Measurements from ENCODE around the gene GPR35. TPM values are rescaled to one million over a fixed set of nuclear protein-coding genes. Genes with fewer than 3 reads are reported as not detected.

GPR35 gene
- total RNA-seq, 1 experiment from 2014 or later: 1.3 TPM

- Histone ChIP-seq H3K9me3 (ENCODE audit: control insufficient read depth, insufficient read depth, low read depth, low read length) (no peaks in the 10 kb centered on the region), H3K36me3 (ENCODE audit: control insufficient read depth, insufficient read depth, low read length) (no peaks in the 10 kb centered on the region), H3K27me3 (ENCODE audit: control insufficient read depth, insufficient read depth, low read length) (peaks cover 18% of the 10 kb centered on the region), H3K27ac (ENCODE audit: low read length) (no peak overlapping the region), H3K4me3 (ENCODE audit: low read depth in 2 of 2, low read length in 2 of 2) (no peak overlapping the region), H3K4me1 (ENCODE audit: control insufficient read depth, insufficient read depth, low read length) (no peaks in the 10 kb centered on the region)
- in situ Hi-C loops (cut with HindIII; ENCODE audit: low pct_unique_long_range_greater_than_20kb, low sequenced_read_pairs): no loop called here
- intact Hi-C loops (cut with micrococcal nuclease; ENCODE audit: unreplicated experiment): no loop called here
- DNase-seq (ENCODE audit: low read depth, low spot score) (no peak), ATAC-seq (no peak)
- TF ChIP-seq POLR2AphosphoS5 (IDR thresholded peaks at IDR 0.05; ENCODE audit: low read depth, low read length): no peak
- no peak for TF ChIP-seq TCF7L2 (IDR thresholded peaks at IDR 0.05; ENCODE audit: low read depth, low read length)
- no peak for TF ChIP-seq REST (IDR thresholded peaks at IDR 0.05; ENCODE audit: insufficient read depth in 1 of 2, low read depth in 2 of 2, low read length in 1 of 2)
- no peak for TF ChIP-seq SIN3A (IDR thresholded peaks at IDR 0.05; ENCODE audit: borderline replicate concordance, insufficient read depth, low read depth, low read length)
- no peak for TF ChIP-seq CTCF (IDR thresholded peaks at IDR 0.05)
- POLR2A ChIA-PET: no interaction called here
- BruUV-seq (replicated peaks): no TSS peak
- CTCF ChIA-PET: no interaction called here
Measured at GRCh38 chr2:240650254-240650965, 25.1 kb downstream of the GPR35 start.

- in situ Hi-C loops (cut with HindIII; ENCODE audit: low pct_unique_long_range_greater_than_20kb, low sequenced_read_pairs) (no loop called here), intact Hi-C loops (cut with micrococcal nuclease; ENCODE audit: unreplicated experiment) (no loop called here)
- no peak overlapping the region for H3K4me3 ChIP-seq (ENCODE audit: low read depth in 2 of 2, low read length in 2 of 2)
- no peaks in the 10 kb centered on the region for H3K4me1 ChIP-seq (ENCODE audit: control insufficient read depth, insufficient read depth, low read length)
- no peak for TF ChIP-seq SIN3A (IDR thresholded peaks at IDR 0.05; ENCODE audit: borderline replicate concordance, insufficient read depth, low read depth, low read length)
- TF ChIP-seq CTCF (IDR thresholded peaks at IDR 0.05): no peak
- TF ChIP-seq TCF7L2 (IDR thresholded peaks at IDR 0.05; ENCODE audit: low read depth, low read length): no peak
- no peak for TF ChIP-seq REST (IDR thresholded peaks at IDR 0.05; ENCODE audit: insufficient read depth in 1 of 2, low read depth in 2 of 2, low read length in 1 of 2)
- TF ChIP-seq POLR2AphosphoS5 (IDR thresholded peaks at IDR 0.05; ENCODE audit: low read depth, low read length): no peak
- H3K9me3 ChIP-seq (ENCODE audit: control insufficient read depth, insufficient read depth, low read depth, low read length): no peaks in the 10 kb centered on the region
- no peaks in the 10 kb centered on the region for H3K36me3 ChIP-seq (ENCODE audit: control insufficient read depth, insufficient read depth, low read length)
- CTCF ChIA-PET: no interaction called here
- no peak overlapping the region for H3K27ac ChIP-seq (ENCODE audit: low read length)
- DNase-seq (ENCODE audit: low read depth, low spot score): no peak
- no peak for ATAC-seq
- POLR2A ChIA-PET: no interaction called here
- no TSS peak for BruUV-seq (replicated peaks)
- peaks cover 25% of the 10 kb centered on the region for H3K27me3 ChIP-seq (ENCODE audit: control insufficient read depth, insufficient read depth, low read length)
Measured at GRCh38 chr2:240651185-240651584, 25.9 kb downstream of the GPR35 start.

Data from Panc1 (cell line).